NCI-H1092 treated with DMSO at 0.1 percent for 48 hours (cell line): Measurements from ENCODE around the gene ARPC1A.
"Not testable (repeated sequence)": the region's sequence is repeated elsewhere in the genome, so short reads cannot be mapped to it uniquely, and the experiment has no call there.

Experiments used
- DNase-seq: peaks from one replicate; lab custom pipeline; 2025; lab: John Stamatoyannopoulos, UW

Gene ARPC1A

DNA sequence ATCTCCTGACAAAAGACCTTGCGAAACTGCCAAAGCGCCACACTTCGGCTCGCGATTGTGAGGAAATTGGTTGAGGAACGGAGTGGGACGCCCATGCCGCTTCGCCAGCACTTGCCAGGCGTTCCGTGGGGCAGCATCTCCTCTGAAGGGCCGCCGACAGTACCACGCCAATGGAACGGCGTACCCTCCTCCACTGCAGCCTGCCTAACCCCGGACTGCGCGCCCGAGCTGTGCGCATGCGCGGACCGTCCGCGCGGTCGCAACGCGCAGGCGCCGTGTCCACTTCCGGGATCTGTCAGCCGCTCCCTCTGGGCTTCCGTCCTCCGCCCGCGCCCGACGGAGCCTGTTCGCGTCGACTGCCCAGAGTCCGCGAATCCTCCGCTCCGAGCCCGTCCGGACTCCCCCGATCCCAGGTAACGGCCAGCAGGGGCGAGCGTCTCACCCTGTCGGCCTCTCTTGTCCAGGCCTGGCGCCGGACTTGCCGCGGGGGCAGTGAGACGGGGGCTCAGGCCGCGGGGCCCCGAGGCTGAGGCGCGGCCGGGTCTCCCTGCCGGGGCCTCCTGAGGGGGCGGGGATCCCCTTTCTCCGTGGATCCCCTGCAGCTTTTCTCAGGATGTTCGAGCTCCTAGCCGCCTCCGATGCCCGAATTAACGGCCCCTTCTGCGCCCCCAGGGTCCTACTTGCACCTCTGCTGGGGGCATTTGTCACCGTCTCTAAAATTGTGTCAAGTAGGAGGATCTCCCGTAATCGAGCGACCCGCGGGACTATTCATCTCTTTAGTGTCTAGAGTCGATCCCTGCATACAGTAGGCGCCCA, at the start of gene ARPC1A:
TSS of gene ARPC1A (plus strand) at position 307 of the 816 bp plus-strand sequence. CDS start 7,456 bp downstream, outside the sequence.
- DNase-seq, result peak; percentile 95

DNA sequence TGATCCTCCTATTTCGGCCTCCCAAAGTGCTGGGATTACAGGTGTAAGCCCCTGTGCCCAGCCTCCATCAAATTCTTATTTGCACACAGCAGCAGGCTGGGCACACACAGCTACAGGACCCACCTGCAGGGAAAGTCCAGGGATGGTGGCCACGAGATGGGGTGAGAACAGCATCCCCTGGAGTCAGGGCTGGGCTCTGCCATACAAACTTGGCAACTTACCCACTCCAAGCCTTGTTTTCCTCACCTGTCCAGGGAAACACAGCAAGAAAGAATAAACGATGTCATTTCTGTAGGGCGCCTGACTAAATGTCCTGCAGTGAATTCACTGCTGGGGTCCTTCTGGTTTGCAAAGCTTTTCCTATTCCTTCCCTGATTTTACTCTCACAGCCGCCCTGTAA, 47.5 kb upstream of the ARPC1A start:
- DNase-seq, result no peak

DNA sequence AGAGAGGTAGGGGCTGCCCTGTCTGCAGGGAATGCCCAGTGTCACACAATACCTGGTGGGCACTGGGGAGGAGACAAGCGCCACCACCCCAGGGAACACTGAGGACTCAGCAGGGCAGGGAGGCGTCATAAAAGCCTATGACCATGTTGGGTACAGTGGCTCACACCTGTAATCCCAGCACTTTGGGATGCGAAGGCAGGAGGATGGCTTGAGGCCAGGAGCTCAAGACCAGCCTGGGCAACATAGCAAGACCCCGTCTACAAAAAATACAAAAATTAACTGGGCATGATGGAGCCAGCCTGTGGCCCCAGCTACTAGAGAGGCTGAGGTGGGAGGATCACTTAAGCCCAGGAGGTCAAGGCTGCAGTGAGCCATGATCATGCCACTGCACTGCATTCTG, 41.5 kb upstream of the ARPC1A start:
- DNase-seq, result not testable (repeated sequence)

DNA sequence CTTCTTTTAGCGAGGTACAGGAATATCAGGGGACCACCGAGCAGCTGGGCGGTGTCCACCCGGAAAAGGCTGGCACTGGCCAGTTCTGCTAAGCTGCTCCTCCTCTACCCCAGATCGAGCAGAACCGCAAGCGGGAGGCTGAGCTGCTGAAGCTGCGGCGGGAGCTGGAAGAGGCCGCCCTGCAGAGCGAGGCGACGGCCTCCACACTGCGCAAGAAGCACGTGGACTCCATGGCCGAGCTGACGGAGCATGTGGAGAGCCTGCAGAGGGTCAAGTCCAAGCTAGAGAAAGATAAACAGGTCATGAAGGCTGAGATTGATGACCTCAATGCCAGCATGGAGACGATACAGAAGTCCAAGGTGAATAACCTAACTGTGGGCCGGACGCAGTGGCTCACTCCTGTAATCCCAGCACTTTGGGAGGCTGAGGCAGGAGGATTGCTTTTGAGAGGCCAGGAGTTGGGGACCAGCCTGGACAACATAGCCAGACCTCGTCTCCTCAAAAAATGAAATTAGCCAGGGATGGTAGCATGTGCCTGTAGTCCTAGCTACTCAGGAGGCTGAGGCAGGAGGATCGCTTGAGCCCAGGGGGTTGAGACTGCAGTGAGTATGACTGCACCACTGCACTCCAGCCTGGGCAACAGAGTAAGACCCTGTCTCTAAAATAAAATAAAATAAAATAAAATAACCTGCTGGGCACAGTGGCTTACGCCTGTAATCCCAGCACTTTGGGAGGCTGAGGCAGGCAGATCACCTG, 37.7 kb upstream of the ARPC1A start:
- no peak for DNase-seq

DNA sequence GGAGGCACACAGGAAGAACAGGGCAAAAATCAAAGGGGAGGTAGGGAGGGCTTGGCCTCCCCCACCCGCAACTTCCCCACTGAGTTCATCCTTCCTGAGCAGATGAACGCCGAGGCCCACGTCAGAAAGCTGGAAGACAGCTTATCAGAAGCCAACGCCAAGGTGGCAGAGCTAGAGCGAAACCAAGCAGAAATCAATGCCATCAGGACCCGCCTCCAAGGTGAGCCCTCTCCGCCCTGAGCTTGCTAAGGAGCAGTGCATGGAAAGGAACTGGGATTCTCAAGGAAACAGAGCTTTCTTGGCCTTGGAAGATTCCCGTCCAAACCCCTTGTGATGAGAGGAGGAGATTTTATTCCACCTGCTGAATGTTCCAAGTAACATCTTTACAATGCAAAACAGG, 36.5 kb upstream of the ARPC1A start:
- no peak for DNase-seq

DNA sequence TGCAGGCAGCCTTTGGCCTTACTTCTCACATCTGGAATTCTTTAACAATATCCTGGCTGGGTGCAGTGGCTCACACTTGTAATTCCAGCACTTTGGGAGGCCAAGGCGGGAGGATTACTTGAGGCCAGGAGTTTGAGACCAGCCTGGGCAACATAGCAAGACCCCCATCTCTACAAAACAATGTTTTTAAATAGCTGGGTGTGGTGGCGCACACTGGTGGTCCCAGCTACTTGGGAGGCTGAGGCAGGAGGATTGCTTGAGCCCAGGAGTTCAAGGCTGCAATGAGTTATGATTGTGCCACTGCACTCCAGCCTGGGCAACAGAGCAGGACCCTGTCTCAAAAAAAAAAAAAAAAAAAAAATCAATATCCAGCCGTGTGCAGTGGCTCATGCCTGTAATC, 35.5 kb upstream of the ARPC1A start:
- DNase-seq, result not testable (repeated sequence)

DNA sequence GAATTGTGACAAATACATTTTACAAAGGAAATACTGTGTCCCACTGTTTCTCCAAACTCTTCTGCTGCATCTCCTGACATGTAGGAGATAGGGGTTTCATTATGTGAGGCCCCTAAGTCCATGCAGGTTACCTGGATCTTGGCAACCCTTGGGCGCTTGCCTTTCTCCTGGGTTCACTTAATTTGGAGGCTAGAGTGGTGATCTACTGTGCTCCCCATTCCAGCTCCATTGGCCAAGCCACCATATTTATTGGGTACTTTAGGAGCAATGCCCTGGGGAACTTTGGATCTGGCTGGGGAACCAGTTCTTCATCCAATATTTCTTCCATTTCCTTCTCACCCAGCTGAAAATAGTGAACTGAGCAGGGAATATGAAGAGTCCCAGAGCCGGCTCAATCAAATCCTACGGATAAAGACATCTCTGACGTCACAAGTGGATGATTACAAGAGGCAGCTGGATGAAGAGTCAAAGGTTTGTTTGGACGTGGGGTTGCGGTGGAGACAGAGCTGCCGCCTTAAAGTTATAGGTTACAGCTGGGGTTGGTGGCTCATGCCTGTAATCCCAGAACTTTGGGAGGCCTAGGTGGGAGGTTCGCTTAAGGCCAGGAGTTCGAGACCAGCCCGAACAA, 34.6 kb upstream of the ARPC1A start:
- DNase-seq, result no peak

DNA sequence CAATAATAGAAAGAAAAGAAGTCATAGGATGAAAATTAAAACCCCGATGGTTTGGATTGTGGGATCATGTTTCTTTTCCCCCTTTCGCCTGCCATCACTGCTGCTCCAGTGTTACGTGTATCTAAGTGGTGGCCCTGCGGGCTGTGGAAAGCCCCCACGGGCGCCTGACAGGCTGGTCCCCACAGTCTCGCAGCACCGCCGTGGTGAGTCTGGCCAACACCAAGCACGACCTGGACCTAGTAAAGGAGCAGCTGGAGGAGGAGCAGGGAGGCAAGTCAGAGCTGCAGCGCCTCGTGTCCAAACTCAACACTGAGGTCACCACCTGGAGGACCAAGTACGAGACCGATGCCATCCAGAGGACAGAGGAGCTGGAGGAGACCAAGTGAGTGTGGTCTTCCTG, 33.6 kb upstream of the ARPC1A start:
- DNase-seq, result no peak

DNA sequence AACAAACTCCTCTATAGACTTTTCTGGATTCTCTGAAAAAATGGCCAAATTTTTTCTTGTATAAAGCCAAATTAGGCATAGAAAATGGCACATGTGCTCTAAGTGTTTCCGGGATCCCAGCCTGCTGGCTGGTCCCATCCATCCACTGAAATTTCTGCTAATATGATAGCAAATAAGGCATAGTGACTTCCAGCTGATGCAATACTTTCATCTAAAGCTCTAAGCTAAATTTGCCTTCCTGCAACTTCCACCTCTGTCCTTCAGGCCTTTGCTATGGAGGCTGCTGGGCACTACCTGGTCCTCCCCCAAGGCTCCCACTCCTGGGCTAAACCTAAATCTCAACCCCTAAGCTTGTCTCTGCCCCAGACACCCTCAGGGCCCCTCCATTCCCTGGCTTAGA, 32.5 kb upstream of the ARPC1A start:
- no peak for DNase-seq

DNA sequence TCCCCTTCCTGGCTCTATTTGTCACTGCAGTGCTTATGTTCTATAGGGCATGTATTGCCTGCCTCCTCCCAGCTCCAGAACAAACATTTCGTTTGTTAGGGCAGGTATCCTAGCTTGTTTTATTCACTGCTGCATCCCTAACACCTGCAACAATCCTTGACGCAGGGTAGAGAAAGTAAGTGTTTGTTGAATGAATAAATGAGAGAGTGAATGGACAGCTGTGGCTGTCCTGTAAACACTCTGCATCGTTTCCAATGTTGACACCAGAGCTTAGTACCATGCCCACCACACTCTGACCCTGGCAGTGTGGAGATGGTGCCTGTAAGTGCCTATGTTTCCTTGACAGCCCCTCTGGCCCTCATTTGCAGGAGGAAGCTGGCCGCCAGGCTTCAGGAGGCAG, 32.0 kb upstream of the ARPC1A start:
- no peak for DNase-seq

DNA sequence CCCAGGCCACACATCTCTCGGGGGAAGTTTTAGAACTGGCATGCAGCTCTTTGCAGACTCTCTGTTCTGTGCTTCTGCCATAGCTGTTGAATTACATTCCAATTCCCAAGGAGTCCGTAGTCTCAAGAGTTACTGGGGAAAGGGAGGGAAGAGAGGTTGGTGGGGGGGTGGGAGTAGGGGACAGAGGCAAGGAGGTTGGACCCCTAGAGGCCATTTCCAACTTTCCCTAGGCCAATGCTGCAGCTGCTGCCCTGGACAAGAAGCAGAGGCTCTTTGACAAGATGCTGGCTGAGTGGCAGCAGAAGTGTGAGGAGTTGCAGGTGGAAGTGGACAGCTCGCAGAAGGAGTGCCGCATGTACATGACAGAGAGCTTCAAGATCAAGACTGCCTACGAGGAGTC, 29.2 kb upstream of the ARPC1A start:
- no peak for DNase-seq

DNA sequence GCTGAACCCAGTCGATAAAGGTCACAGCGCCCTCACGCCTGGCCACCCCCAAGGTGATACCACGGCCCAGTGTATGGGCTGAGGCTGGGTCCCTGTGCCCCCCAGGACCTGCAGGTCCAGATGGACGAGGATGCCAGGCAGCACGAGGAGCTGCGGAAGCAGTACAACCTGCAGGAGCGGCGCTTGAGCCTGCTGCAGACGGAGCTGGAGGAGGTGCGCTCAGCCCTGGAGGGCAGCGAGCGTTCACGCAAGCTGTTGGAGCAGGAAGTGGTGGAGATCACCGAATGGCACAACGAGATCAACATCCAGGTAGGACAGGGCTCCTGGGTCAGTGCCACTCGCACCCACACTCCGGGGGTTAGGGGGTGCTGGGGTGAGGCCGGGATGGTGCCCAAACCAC, 24.2 kb upstream of the ARPC1A start:
- DNase-seq, result no peak

DNA sequence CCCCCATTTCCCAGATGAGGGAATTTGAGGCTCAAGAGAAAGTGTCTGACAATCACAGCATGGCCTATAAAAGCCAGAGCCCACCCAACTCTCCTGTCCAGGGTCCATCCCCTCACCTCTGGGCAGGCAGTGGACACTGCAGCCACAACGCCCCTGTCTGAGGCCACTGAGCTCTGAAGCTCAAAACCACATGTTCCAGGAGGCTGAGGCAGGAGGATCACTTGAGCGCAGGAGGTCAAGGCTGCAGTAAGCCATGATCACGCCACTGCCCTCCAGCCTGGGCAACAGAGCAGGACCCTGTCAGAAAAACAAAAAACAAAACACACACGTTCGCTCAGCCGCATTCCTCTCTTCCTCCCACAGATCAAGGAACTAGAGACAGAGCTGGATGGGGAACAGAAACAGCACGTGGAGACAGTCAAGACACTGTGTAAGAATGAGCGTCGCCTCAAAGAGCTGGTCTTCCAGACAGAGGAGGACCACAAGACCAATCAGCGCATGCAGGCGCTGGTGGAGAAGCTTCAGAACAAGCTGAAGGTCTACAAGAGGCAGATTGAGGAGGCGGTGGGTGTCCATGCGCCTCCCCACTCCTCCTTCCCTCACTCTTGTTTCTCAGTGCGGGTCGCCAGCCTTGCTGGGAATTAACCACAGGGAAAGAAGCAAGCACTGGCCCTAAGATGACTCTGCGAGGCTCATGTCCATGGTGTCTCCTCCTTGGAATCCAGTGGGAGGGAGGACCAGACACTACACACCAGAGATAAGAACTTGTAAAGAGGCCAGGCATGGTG, 20.0 kb upstream of the ARPC1A start:
- DNase-seq, result no peak

DNA sequence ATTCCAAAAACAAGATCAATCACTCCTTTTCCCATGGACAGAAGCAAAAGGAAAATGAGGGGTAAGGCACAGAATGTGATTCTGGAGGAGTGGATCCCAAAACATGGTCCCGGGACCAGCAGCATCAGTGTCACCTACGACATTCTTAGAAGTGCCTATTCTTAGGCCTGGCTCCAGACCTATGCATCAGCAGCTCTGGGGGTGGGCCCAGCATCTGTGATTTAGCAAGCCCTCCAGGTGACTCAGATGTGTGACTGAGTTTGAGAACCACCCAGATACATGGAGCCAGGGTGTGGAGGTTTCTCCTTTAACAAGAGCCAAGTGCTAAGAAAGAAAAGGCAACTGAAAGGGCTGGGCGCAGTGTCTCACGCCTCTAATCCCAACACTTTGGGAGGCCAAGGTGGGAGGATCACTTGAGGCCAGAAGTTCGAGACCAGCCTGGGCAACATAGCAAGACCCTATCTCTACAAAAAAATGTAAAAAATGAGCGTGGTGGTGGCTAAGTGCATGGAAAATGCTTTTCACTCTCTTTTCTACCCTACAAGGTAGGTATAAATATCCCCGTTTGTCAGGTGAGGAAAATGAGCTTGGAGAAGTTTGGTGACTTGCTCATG, 17.1 kb upstream of the ARPC1A start:
- no peak for DNase-seq

DNA sequence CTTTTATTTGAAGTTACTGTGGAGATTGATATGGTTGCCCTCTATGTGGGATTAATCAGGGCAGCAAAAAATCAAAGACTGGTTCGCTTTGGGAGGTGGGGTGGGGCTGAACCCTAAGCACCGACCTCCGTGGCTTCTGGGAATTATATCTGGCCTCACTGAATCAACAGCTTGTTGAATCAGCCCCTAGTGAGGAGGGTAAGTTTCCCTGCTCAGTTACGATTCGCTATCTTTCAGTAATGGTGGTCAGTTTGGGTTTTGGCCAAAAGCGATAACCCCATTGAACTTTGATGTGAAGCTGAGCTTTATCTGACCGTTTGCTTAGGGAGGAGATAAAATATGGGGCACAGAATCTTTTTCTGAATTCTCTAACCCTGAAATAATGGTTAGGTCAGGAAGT, 16.6 kb upstream of the ARPC1A start:
- DNase-seq, result no peak

DNA sequence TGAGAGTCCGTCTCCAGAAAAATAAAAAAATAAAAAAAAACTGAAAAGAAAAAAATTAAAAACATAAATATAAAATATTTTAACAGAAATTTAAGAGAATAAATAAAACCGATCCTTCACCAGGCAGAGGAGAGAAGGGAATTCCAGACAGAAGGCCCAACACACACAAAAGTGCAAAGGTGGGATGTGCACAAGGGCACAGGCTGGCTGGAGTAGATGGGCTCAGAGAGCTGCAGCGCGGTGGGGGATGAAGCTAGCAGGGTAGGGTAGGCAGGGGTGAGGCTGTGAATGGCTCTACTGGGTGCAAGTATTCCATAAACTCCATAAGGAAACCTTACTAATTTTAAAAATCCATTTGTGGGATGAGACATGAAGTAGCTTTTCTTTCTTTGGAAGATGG, 15.7 kb upstream of the ARPC1A start:
- no peak for DNase-seq

DNA sequence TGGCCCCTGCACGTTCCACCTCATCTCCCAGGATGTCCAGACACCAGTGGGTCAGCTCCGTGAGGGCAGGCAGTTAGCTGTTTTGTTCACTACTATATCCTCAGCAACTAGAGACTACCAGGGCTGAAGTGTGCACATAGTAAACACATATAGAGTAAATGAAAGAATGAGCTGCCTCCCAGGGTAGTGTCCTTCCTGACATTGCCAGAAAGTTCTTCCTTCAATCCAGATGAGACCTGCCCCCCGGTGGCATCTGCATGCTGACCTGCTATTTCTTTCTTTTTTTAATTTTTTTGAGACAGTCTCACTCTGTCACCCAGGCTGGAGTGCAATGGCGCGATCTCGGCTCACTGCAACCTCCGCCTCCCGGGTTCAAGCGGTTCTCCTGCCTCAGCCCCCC, 14.0 kb upstream of the ARPC1A start:
- no peak for DNase-seq

DNA sequence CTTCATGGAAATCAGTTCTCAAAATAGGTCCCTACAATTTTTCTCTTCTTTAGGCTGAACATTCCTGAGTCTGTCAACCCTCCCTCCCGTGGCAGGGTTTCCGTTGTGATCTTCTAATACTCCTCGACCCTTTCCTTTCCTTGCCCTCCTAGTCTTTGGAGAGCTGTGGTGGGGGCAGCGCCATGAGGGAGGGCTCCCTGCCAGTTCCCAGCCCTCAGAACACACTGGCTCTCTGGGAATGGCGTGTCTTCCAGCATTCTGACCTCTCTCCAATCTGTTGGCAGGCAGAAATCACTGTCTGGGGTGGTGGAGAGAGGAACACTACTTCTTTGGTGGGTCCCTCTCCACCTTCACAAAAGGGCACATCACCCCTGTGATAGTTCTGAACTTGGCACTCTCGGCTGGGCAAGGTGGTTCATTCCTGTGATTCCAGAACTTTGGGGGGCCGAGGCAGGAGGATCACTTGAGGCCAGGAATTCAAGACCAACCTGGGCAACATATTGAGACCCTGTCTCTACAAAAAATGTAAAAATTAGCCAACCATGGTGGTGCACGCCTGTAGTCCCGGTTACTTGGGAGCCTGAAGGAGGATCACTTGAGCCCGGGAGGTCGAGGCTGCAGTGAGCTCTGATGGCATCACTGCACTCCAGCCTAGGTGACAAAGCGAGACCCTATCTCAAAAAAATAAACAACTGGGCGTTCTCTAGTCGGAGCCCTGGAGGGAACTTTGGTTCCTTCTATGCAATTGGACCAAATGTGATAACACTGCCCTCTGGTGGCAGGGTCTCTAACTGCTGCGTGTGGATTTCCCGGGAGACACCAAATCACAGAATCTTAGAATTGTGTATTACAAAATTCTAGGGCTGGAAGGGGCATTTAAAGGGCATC, 13.1 kb upstream of the ARPC1A start:
- peak; percentile 28 for DNase-seq

DNA sequence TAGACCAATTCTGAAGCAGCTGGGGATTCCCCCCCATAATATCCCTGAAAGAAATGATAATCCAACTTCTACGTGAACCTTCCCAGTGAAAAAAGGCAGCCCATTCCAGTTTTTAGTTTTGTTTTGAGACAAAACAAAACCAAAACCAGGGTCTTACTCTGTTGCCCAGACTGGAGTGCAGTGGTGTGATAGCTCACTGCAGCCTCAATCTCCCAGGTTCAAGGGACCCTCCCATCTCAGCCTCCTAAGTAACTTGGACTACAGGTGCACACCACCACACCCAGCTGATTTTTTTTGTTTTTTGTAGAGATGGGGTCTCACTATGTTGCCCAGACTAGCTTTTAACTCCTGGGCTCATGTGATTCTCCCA, 12.5 kb upstream of the ARPC1A start:
- no peak for DNase-seq

DNA sequence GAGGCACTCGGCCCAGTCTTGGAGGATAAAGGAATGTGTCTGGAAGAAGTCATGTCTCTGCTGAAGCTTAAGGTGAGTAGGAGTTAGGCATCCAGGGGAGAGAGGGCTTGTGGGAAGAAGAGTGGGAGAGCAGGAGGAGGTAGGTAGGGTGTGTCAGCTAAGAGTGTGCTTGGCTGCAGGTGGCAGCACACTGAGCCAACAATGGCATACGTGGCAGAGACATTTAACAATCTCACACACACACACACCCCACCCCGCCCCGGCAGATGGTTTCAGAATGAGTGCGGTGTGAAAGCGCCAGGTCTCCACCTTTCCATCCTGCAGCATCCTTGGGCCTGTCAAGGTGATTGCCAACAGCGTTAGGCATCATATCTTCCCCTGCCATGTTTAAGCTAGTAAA, 11.2 kb upstream of the ARPC1A start:
- DNase-seq, result no peak

DNA sequence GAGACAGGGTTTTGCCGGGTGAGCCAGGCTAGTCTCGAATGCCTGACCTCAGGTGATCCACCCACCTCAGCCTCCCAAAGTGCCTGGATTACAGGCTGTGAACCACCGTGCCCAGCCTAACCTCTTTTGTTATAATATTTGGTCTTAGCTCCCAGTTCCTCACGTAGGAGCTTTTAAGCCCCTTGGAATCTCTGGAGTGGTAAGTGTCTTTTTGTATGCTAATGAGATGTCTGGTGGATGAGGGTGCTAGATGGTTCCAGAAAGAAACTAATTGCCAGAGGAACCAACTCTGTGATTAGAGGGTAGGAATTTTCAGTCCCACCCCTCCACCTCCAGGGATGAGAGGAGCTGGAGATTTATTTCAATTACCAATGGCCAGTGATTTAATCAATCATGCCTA, 5.3 kb upstream of the ARPC1A start:
- DNase-seq, result no peak
